K562 (cell line): ENCODE results near the gene MEX3D. TPM values are rescaled to one million over a fixed set of nuclear protein-coding genes. Genes with fewer than 3 reads are reported as not detected.

Source experiments
- ASH1L ChIP-seq: fragments of 450-650 bp; IDR thresholded peaks from 2 replicates; pipeline ENCODE4 v1.6.1; 2018; ENCODE audit warnings: borderline replicate concordance, mild to moderate bottlenecking, low read depth; ENCODE audit not compliant: partially characterized antibody
- DPF2 ChIP-seq: fragments of 450-650 bp; IDR thresholded peaks from 2 replicates; pipeline ENCODE4 v1.6.1; 2016
- FIP1L1 ChIP-seq: fragments of 200-400 bp; formaldehyde crosslinking; IDR thresholded peaks from 2 replicates; pipeline ENCODE4 v1.6.1; 2018; ENCODE audit warnings: mild to moderate bottlenecking, low read depth, low read length; ENCODE audit not compliant: poor library complexity, severe bottlenecking
- GTF3C2 ChIP-seq: IDR thresholded peaks from 3 replicates; pipeline ENCODE4 v1.6.1; 2011; ENCODE audit warnings: borderline replicate concordance, mild to moderate bottlenecking, moderate library complexity; ENCODE audit not compliant: insufficient read length; ENCODE audit errors: extremely low read depth
- ID3 ChIP-seq, 2 experiments: fragments of 250-450 bp in 1 of 2; fragments of 450-650 bp in 1 of 2; sonication (Bioruptor Pico) in 1 of 2; IDR thresholded peaks; 2 replicates each; pipeline versions ENCODE4 v1.6.1 to v1.8.0; 2016 to 2021; ENCODE audit warnings: mild to moderate bottlenecking in 2 of 2, moderate library complexity in 2 of 2, missing compliant biosample characterization in 1 of 2, missing genetic modification characterization in 1 of 2
- IRF9 ChIP-seq: fragments of 450-650 bp; IDR thresholded peaks from 2 replicates; pipeline ENCODE4 v1.6.1; 2016; ENCODE audit warnings: missing biosample characterization, missing genetic modification characterization
- KAT7 ChIP-seq: sonication (generic); formaldehyde crosslinking; IDR thresholded peaks from 2 replicates; pipeline ENCODE4 v1.8.0; 2022; ENCODE audit warnings: missing genetic modification reagents, mild to moderate bottlenecking, borderline replicate concordance
- KDM2B ChIP-seq: fragments of 250-450 bp; sonication (Bioruptor Pico); IDR thresholded peaks from 2 replicates; pipeline ENCODE4 v1.8.0; 2021; ENCODE audit warnings: mild to moderate bottlenecking, moderate library complexity
- LEF1 ChIP-seq: fragments of 450-650 bp; IDR thresholded peaks from 2 replicates; pipeline ENCODE4 v1.6.1; 2016; ENCODE audit warnings: mild to moderate bottlenecking
- MCM2 ChIP-seq: fragments of 450-650 bp; IDR thresholded peaks from 2 replicates; pipeline ENCODE4 v1.6.1; 2017; ENCODE audit warnings: low read depth, mild to moderate bottlenecking
- MYC ChIP-seq, 2 experiments: fragments of 250-450 bp in 1 of 2; sonication (Bioruptor Pico) in 1 of 2; IDR thresholded peaks; 2 replicates each; pipeline versions ENCODE4 v1.5.1 to v1.6.1; 2012 to 2021; ENCODE audit warnings: low read depth in 2 of 2, borderline replicate concordance in 1 of 2, improper control_type of control experiment in 1 of 2, low read length in 1 of 2, mild to moderate bottlenecking in 1 of 2, moderate library complexity in 1 of 2
- RERE ChIP-seq: sonication (generic); formaldehyde crosslinking; IDR thresholded peaks from 2 replicates; pipeline ENCODE4 v1.8.0; 2023; ENCODE audit warnings: missing genetic modification reagents, mild to moderate bottlenecking, borderline replicate concordance
- SRF ChIP-seq, 2 experiments: fragments of 250-450, 450-650 bp in 1 of 2; sonication (Bioruptor Pico) in 1 of 2; sonication (generic) in 1 of 2; formaldehyde crosslinking; IDR thresholded peaks; 2 replicates each; pipeline versions ENCODE4 v1.5.0 to v1.5.1; 2020 to 2022; ENCODE audit warnings: mild to moderate bottlenecking in 1 of 2, missing genetic modification reagents in 1 of 2
- TAL1 ChIP-seq: fragments of 450-650 bp; IDR thresholded peaks from 2 replicates; pipeline ENCODE4 v1.6.1; 2016; ENCODE audit warnings: mild to moderate bottlenecking
- ZNF253 ChIP-seq: fragments of 250-450 bp; sonication (Bioruptor Pico); conservative IDR thresholded peaks from 2 replicates; pipeline ENCODE4 v1.6.1; 2021; ENCODE audit warnings: mild to moderate bottlenecking
- ZSCAN32 ChIP-seq: fragments of 450-650 bp; formaldehyde crosslinking; IDR thresholded peaks from 2 replicates; pipeline ENCODE4 v1.4.0; 2020; ENCODE audit warnings: mild to moderate bottlenecking, moderate library complexity
- polyA plus RNA-seq, 8 experiments: library from polyadenylated mRNA; depleted of rRNA in 4 of 8; stranded (reverse) in 5 of 8; unstranded in 3 of 8; fragments of >200 nt; fragmentation: Nextera tagmentation in 2 of 8; fragmentation: Illumina TruSeq in 1 of 8; extraction: Ambion mirVana in 2 of 8; extraction: Trizol in 1 of 8; gene quantifications; 2 replicates each; pipeline versions ENCODE4 v1.2.1 to v1.2.3, GENCODE V29; 2011 to 2014; ENCODE audit warnings: inconsistent platforms in 1 of 8, missing spikeins in 1 of 8
- total RNA-seq, 7 experiments: library from RNA; depleted of rRNA in 6 of 7; stranded (reverse); fragments of >200 nt in 6 of 7; fragmentation: Illumina TruSeq in 2 of 7; extraction: Trizol in 2 of 7; gene quantifications; 2 replicates each; pipeline versions ENCODE4 v1.2.1 to v1.2.3, GENCODE V29; 2011 to 2021; ENCODE audit warnings: low replicate concordance in 1 of 7

MEX3D gene
- total and polyA plus RNA-seq, 9 of the 15 experiments (the other 6 are each of a cell fraction or from before 2014, with no cell fraction given): 1.7 to 39.3 (median 5.7) TPM

GRCh38 chr19:1513499-1514294 lies 54.4 kb downstream of the MEX3D start (continued):
- TF ChIP-seq IRF9 (tag): no peak
- no peak for TF ChIP-seq MCM2
- peak; percentile 74 for TF ChIP-seq GTF3C2
- TF ChIP-seq ZNF253 (CRISPR knock-in tag): no peak
- peak; percentile 41 for TF ChIP-seq FIP1L1
- no peak for TF ChIP-seq TAL1
- TF ChIP-seq RERE: no peak
- no peak for TF ChIP-seq ZSCAN32 (CRISPR knock-in tag)
- TF ChIP-seq MYC (IDR thresholded peaks at IDR 0.05; ENCODE audit: low read depth, low read length): no peak
- no peak for TF ChIP-seq MYC (CRISPR knock-in tag; IDR thresholded peaks at IDR 0.05; ENCODE audit: borderline replicate concordance, low read depth)
- no peak; the same call in 1 of the 2 replicates for TF ChIP-seq DPF2
- no peak for TF ChIP-seq KAT7 (CRISPR knock-in tag)
- no peak for TF ChIP-seq ASH1L
- no peak for TF ChIP-seq ID3 (CRISPR knock-in tag; IDR thresholded peaks at IDR 0.05)
- no peak for TF ChIP-seq ID3 (tag; IDR thresholded peaks at IDR 0.05)
- no peak for TF ChIP-seq KDM2B
- no peak for TF ChIP-seq LEF1
- TF ChIP-seq SRF (CRISPR knock-in tag; IDR thresholded peaks at IDR 0.05): no peak
